A549 (cell line): ENCODE data around the gene PRKX. TPM values are rescaled to one million over a fixed set of nuclear protein-coding genes. Genes with fewer than 3 reads are reported as not detected.

Experiments
- ATAC-seq, 2 experiments: fragments of 200-7000 bp in 1 of 2; fragments of >200 bp in 1 of 2; cut with Nextera tagmentation in 1 of 2; cut with Tn5 transposase in 1 of 2; 3 replicates each; pipeline versions ENCODE4 v1.8.0 to v1.9.1; 2018 to 2020; ENCODE audit warnings: mild to moderate bottlenecking in 1 of 2, moderate library complexity in 1 of 2
- CTCF ChIA-PET: fragments of 300-600 bp; sonication (Branson Sonifier 250); formaldehyde crosslinking; extraction: SDS; loops from one replicate; lab custom pipeline; 2021; ENCODE audit warnings: antibody characterized with exemption, inconsistent platforms; lab: Yijun Ruan, JAX
- POLR2A ChIA-PET: fragments of 350-600 bp; formaldehyde crosslinking; extraction: SDS; loops from one replicate; lab custom pipeline; 2021; ENCODE audit warnings: antibody characterized with exemption, inconsistent platforms; lab: Yijun Ruan, JAX
- DNase-seq, 2 experiments: peaks; one replicate each; pipeline versions ENCODE4 v3.0.0 to v3.0.0-alpha.2; 2011 to 2016; ENCODE audit warnings: low read depth in 1 of 2, low spot score in 1 of 2
- FAIRE-seq: peaks from 2 replicates; lab custom pipeline; 2011; peaks lifted over from hg19 to GRCh38; lab: Jason Lieb, UNC
- H3K27ac ChIP-seq, 2 experiments: fragments of >200 bp; sonication (Bioruptor Twin); formaldehyde crosslinking; 3 replicates each; pipeline ENCODE4 v1.5.1; 2016 to 2017
- H3K4me1 ChIP-seq: fragments of >200 bp; sonication (Bioruptor Twin); formaldehyde crosslinking; 3 replicates; pipeline ENCODE4 v1.6.1; 2016
- H3K4me2 ChIP-seq: fragments of >200 bp; sonication (Bioruptor Twin); formaldehyde crosslinking; 3 replicates; pipeline ENCODE4 v1.6.1; 2016
- H3K4me3 ChIP-seq: fragments of >200 bp; sonication (Bioruptor Twin); formaldehyde crosslinking; 3 replicates; pipeline ENCODE4 v1.5.1; 2016
- H3K9me3 ChIP-seq: fragments of >200 bp; sonication (Bioruptor Twin); formaldehyde crosslinking; 3 replicates; pipeline ENCODE4 v1.6.1; 2016
- ATOH8 ChIP-seq: fragments of 250-450 bp; sonication (Bioruptor Pico); IDR thresholded peaks from 2 replicates; pipeline ENCODE4 v1.5.0; 2020; ENCODE audit warnings: low read depth, mild to moderate bottlenecking, moderate library complexity
- BCL3 ChIP-seq: fragments of >200 bp; sonication (Bioruptor Twin); formaldehyde crosslinking; IDR thresholded peaks from 3 replicates; pipeline ENCODE4 v1.6.1; 2016
- BHLHE40 ChIP-seq: IDR thresholded peaks from 2 replicates; pipeline ENCODE4 v1.6.1; 2012; ENCODE audit warnings: low read depth, low read length, inconsistent platforms
- CBX8 ChIP-seq: fragments of 200-600 bp; sonication (generic); IDR thresholded peaks from 2 replicates; pipeline ENCODE4 v1.6.1; 2016
- CEBPB ChIP-seq, 2 experiments: fragments of >200 bp in 1 of 2; sonication (Bioruptor Twin) in 1 of 2; formaldehyde crosslinking in 1 of 2; IDR thresholded peaks; 2 replicates each; pipeline ENCODE4 v1.6.1; 2012 to 2016
- CHD2 ChIP-seq: fragments of 150-350 bp; IDR thresholded peaks from 2 replicates; pipeline ENCODE4 v1.6.1; 2014; ENCODE audit warnings: low read length; ENCODE audit not compliant: partially characterized antibody
- CHD4 ChIP-seq: fragments of 200-600 bp; sonication (generic); IDR thresholded peaks from 2 replicates; pipeline ENCODE4 v1.6.1; 2016; ENCODE audit warnings: antibody characterized with exemption, mild to moderate bottlenecking, borderline replicate concordance
- E2F6 ChIP-seq: IDR thresholded peaks from 2 replicates; pipeline ENCODE4 v1.6.1; 2012; ENCODE audit warnings: low read depth, borderline replicate concordance
- EHMT2 ChIP-seq: fragments of 200-600 bp; sonication (generic); IDR thresholded peaks from 2 replicates; pipeline ENCODE4 v1.6.1; 2016; ENCODE audit warnings: antibody characterized with exemption, low read depth, mild to moderate bottlenecking, moderate library complexity
- ELK1 ChIP-seq: fragments of 150-350 bp; IDR thresholded peaks from 2 replicates; pipeline ENCODE4 v1.6.1; 2014; ENCODE audit warnings: low read depth, mild to moderate bottlenecking, low read length
- FOSB ChIP-seq: fragments of 250-450 bp; sonication (Bioruptor Pico); IDR thresholded peaks from 2 replicates; pipeline ENCODE4 v1.5.0; 2020; ENCODE audit warnings: mild to moderate bottlenecking, moderate library complexity
- FOSL2 ChIP-seq, 2 experiments: fragments of 450-650 bp in 1 of 2; fragments of >200 bp in 1 of 2; sonication (Bioruptor Twin) in 1 of 2; formaldehyde crosslinking; IDR thresholded peaks; 2 replicates each; pipeline versions ENCODE4 v1.5.0 to v1.6.1; 2016 to 2020; ENCODE audit warnings: mild to moderate bottlenecking in 1 of 2, moderate library complexity in 1 of 2
- FOXS1 ChIP-seq: fragments of 250-450 bp; sonication (Bioruptor Pico); IDR thresholded peaks from 2 replicates; pipeline ENCODE4 v1.5.0; 2020; ENCODE audit warnings: mild to moderate bottlenecking, moderate library complexity
- GATA3 ChIP-seq: IDR thresholded peaks from 2 replicates; pipeline ENCODE4 v1.6.1; 2012; ENCODE audit warnings: borderline replicate concordance
- HDAC2 ChIP-seq: fragments of 200-600 bp; sonication (generic); IDR thresholded peaks from 2 replicates; pipeline ENCODE4 v1.6.1; 2016
- HOXA7 ChIP-seq: fragments of 250-450 bp; sonication (Bioruptor Pico); IDR thresholded peaks from 2 replicates; pipeline ENCODE4 v1.5.0; 2020; ENCODE audit warnings: mild to moderate bottlenecking, moderate library complexity
- HOXB5 ChIP-seq: fragments of 250-450 bp; sonication (Bioruptor Pico); IDR thresholded peaks from 2 replicates; pipeline ENCODE4 v1.5.0; 2020; ENCODE audit warnings: mild to moderate bottlenecking, moderate library complexity
- KDM1A ChIP-seq: fragments of 200-600 bp; sonication (generic); IDR thresholded peaks from 2 replicates; pipeline ENCODE4 v1.6.1; 2016; ENCODE audit warnings: low read depth, mild to moderate bottlenecking
- KDM5A ChIP-seq: fragments of 200-600 bp; sonication (generic); IDR thresholded peaks from 2 replicates; pipeline ENCODE4 v1.6.1; 2016; ENCODE audit warnings: antibody characterized with exemption, mild to moderate bottlenecking
- MAZ ChIP-seq: fragments of 150-350 bp; IDR thresholded peaks from 2 replicates; pipeline ENCODE4 v1.6.1; 2014; ENCODE audit warnings: antibody characterized with exemption, low read depth, low read length, borderline replicate concordance
- PHF8 ChIP-seq: fragments of 200-600 bp; sonication (generic); IDR thresholded peaks from 2 replicates; pipeline ENCODE4 v1.6.1; 2016; ENCODE audit warnings: low read depth, mild to moderate bottlenecking, antibody characterized with exemption, moderate library complexity, borderline replicate concordance
- RFX5 ChIP-seq: fragments of 450-650 bp; IDR thresholded peaks from 2 replicates; pipeline ENCODE4 v1.7.1; 2014; ENCODE audit warnings: antibody characterized with exemption, mild to moderate bottlenecking, moderate library complexity
- SMC3 ChIP-seq: fragments of >200 bp; sonication (Bioruptor Twin); formaldehyde crosslinking; IDR thresholded peaks from 3 replicates; pipeline ENCODE4 v1.6.1; 2018; ENCODE audit warnings: inconsistent platforms
- SREBF2 ChIP-seq: fragments of 450-650 bp; IDR thresholded peaks from 2 replicates; pipeline ENCODE4 v1.6.1; 2014; ENCODE audit warnings: mild to moderate bottlenecking, moderate library complexity
- TP53 ChIP-seq: fragments of 250-450 bp; sonication (Bioruptor Pico); IDR thresholded peaks from 2 replicates; pipeline ENCODE4 v1.5.0; 2021; ENCODE audit warnings: mild to moderate bottlenecking, moderate library complexity
- WGBS: methylation state at CpG from one replicate; pipeline ENCODE4 v1.1.6; 2017; ENCODE audit errors: missing lambda C conversion rate; 5-methylcytosine and 5-hydroxymethylcytosine counted together
- polyA plus RNA-seq, 4 experiments: library from polyadenylated mRNA; depleted of rRNA in 3 of 4; stranded (reverse); fragments of >200 nt; fragmentation: RNase III in 1 of 4; extraction: RNeasy Plus Mini Kit Qiagen cat#74134 plus additional on column Dnase treatment in 1 of 4; gene quantifications; 2 replicates in 3 of 4; 3 replicates in 1 of 4; pipeline ENCODE4 v1.2.3, GENCODE V29; 2011 to 2017
- TF ChIP-seq, protein P1 (sequence below): fragments of 450-650 bp; IDR thresholded peaks from 2 replicates; pipeline ENCODE4 v1.6.1; 2014; ENCODE audit warnings: antibody characterized with exemption
- TF ChIP-seq, protein P2 (sequence below): IDR thresholded peaks from 2 replicates; pipeline ENCODE4 v1.6.1; 2012

PRKX gene
- polyA plus RNA-seq, 2 of the 4 experiments (the other 2 are of a cell fraction) = 18.2 to 36.0 TPM

GRCh38 chrX:3699821-3700381 lies 13.5 kb downstream of the PRKX start:
- DNase-seq (no peak), FAIRE-seq (no peak), ATAC-seq (no peak)
- Histone ChIP-seq H3K27ac (no peak overlapping the region; a peak in 1 of 6 replicates), H3K4me3 (no peak overlapping the region), H3K9me3 (no peaks in the 10 kb centered on the region), H3K4me2 (no peak overlapping the region), H3K4me1 (peaks cover 10% of the 10 kb centered on the region; the same call in 2 of the 3 replicates)
- ChIA-PET POLR2A (no interaction called here), CTCF (no interaction called here)
- 68% methylated on average over 9 of the region's 9 CpGs for WGBS
- no peak for TF ChIP-seq FOSB (CRISPR knock-in tag)
- no peak for TF ChIP-seq MAZ
- TF ChIP-seq HOXB5 (CRISPR knock-in tag) = no peak
- no peak for TF ChIP-seq PHF8
- TF ChIP-seq HDAC2 = no peak
- TF ChIP-seq E2F6 = no peak
- TF ChIP-seq, protein P1, sequence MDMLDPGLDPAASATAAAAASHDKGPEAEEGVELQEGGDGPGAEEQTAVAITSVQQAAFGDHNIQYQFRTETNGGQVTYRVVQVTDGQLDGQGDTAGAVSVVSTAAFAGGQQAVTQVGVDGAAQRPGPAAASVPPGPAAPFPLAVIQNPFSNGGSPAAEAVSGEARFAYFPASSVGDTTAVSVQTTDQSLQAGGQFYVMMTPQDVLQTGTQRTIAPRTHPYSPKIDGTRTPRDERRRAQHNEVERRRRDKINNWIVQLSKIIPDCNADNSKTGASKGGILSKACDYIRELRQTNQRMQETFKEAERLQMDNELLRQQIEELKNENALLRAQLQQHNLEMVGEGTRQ = no peak
- TF ChIP-seq CHD2 = no peak
- no peak for TF ChIP-seq KDM1A
- no peak for TF ChIP-seq CHD4
- TF ChIP-seq GATA3 = no peak
- no peak for TF ChIP-seq HOXA7 (CRISPR knock-in tag)
- TF ChIP-seq FOSL2 (IDR thresholded peaks at IDR 0.05) = no peak
- no peak for TF ChIP-seq FOSL2 (CRISPR knock-in tag; IDR thresholded peaks at IDR 0.05)
- no peak for TF ChIP-seq CEBPB (IDR thresholded peaks at IDR 0.05)
- TF ChIP-seq, protein P2, sequence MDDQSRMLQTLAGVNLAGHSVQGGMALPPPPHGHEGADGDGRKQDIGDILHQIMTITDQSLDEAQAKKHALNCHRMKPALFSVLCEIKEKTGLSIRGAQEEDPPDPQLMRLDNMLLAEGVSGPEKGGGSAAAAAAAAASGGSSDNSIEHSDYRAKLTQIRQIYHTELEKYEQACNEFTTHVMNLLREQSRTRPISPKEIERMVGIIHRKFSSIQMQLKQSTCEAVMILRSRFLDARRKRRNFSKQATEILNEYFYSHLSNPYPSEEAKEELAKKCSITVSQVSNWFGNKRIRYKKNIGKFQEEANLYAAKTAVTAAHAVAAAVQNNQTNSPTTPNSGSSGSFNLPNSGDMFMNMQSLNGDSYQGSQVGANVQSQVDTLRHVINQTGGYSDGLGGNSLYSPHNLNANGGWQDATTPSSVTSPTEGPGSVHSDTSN = no peak
- no peak for TF ChIP-seq FOXS1 (CRISPR knock-in tag)
- TF ChIP-seq EHMT2 = no peak
- no peak for TF ChIP-seq SREBF2
- no peak for TF ChIP-seq ELK1

GRCh38 chrX:3697701-3698279 lies 15.7 kb downstream of the PRKX start:
- Histone ChIP-seq H3K4me2 (peak overlapping the region; percentile 36), H3K4me3 (no peak overlapping the region), H3K27ac (peak overlapping the region in 1 of 2 experiments; percentile 42; a peak in 1 of 6 replicates), H3K9me3 (no peaks in the 10 kb centered on the region), H3K4me1 (peaks cover 10% of the 10 kb centered on the region; the same call in 2 of the 3 replicates)
- DNase-seq = no peak
- ATAC-seq = peak; percentile 51 to 68; a peak in 4 of 6 replicates
- 76% methylated on average over 15 of the region's 16 CpGs for WGBS
- no peak for FAIRE-seq
- CTCF ChIA-PET = no interaction called here
- TF ChIP-seq RFX5 = no peak
- TF ChIP-seq ATOH8 (CRISPR knock-in tag) = no peak
- TF ChIP-seq, protein P1 = no peak
- TF ChIP-seq GATA3 = no peak
- no peak for TF ChIP-seq KDM1A
- TF ChIP-seq BCL3 = no peak
- TF ChIP-seq BHLHE40 = no peak
- no peak for TF ChIP-seq SMC3
- TF ChIP-seq KDM5A = no peak
- no peak for TF ChIP-seq TP53 (CRISPR knock-in tag)
- TF ChIP-seq CBX8 = no peak
- no peak for TF ChIP-seq MAZ
- TF ChIP-seq CHD4 = no peak
- no peak for TF ChIP-seq HOXA7 (CRISPR knock-in tag)
- POLR2A ChIA-PET = no interaction called here
